Colonic mucosa (tissue), 4 donors: ENCODE results near the gene LMNA. TPM values are rescaled to one million over a fixed set of nuclear protein-coding genes. Genes with fewer than 3 reads are reported as not detected.

Experiments used
- DNase-seq: peaks from one replicate; pipeline ENCODE4 v3.0.0-alpha.2; 2020
- H3K27ac ChIP-seq: fragments of 200-600 bp; one replicate; pipeline ENCODE4 v1.8.0; 2021
- H3K27me3 ChIP-seq: fragments of 200-600 bp; one replicate; pipeline ENCODE4 v1.8.0; 2021
- H3K36me3 ChIP-seq: fragments of 200-600 bp; one replicate; pipeline ENCODE4 v1.8.0; 2021
- H3K4me1 ChIP-seq: fragments of 200-600 bp; one replicate; pipeline ENCODE4 v1.8.0; 2021; ENCODE audit warnings: mild to moderate bottlenecking
- H3K4me3 ChIP-seq: fragments of 200-600 bp; one replicate; pipeline ENCODE4 v1.8.0; 2021
- H3K9ac ChIP-seq, 2 donors: one replicate each; pipeline ENCODE4 v1.7.0; 2013; ENCODE audit warnings: control low read depth in 2 of 2, low read depth in 2 of 2, low read length in 2 of 2
- H3K9me3 ChIP-seq: fragments of 200-600 bp; one replicate; pipeline ENCODE4 v1.8.0; 2021
- CTCF ChIP-seq: fragments of 200-600 bp; IDR thresholded peaks from one replicate; pipeline ENCODE4 v1.8.0; 2022; ENCODE audit warnings: antibody characterized with exemption, mild to moderate bottlenecking
- intact Hi-C: fragments of 100-400 bp; cut with DNase I; formaldehyde crosslinking; loops from one replicate; pipeline ENCODE4 v1.14.1; 2022
- total RNA-seq, 2 donors: library from RNA; stranded (reverse); fragmentation: NEBNext Ultra II Directional in 1 of 2; extraction: Animal tissue kit (Norgen Biotek cat#: 25700) in 1 of 2; gene quantifications; one replicate each; pipeline ENCODE4 v1.2.1, GENCODE V29; 2021
- donor health status: healthy.
- donor health status: DM: no; HTN: no; CAD: no.
- donor health status: DM: no; HTN: no; CAD: no.

LMNA gene
- total RNA-seq, 2 donors from 2014 or later = 414 to 610 TPM

GRCh38 chr1:156079762-156080161 lies 34.7 kb upstream of the LMNA start:
- H3K4me3 ChIP-seq = no peak overlapping the region

GRCh38 chr1:156080241-156080862 lies 34.2 kb upstream of the LMNA start:
- no peak overlapping the region for H3K27ac ChIP-seq
- H3K9ac ChIP-seq = no peak overlapping the region
- H3K36me3 ChIP-seq = no peaks in the 10 kb centered on the region
- H3K4me3 ChIP-seq = no peak overlapping the region
- no peaks in the 10 kb centered on the region for H3K9me3 ChIP-seq
- no peak for DNase-seq
- no peaks in the 10 kb centered on the region for H3K27me3 ChIP-seq
- H3K4me1 ChIP-seq = no peaks in the 10 kb centered on the region
- intact Hi-C loops = no loop called here
- no peak for TF ChIP-seq CTCF

More at GRCh38 chr1:156079762-156080161, 34.7 kb upstream of the LMNA start:
- Histone ChIP-seq H3K4me1 (no peaks in the 10 kb centered on the region), H3K9me3 (no peaks in the 10 kb centered on the region), H3K27ac (no peak overlapping the region), H3K27me3 (no peaks in the 10 kb centered on the region), H3K9ac (no peak overlapping the region), H3K36me3 (no peaks in the 10 kb centered on the region)
- DNase-seq = no peak
- no peak for TF ChIP-seq CTCF
- intact Hi-C loops = no loop called here

- Histone ChIP-seq H3K27me3 (no peaks in the 10 kb centered on the region), H3K4me3 (no peak overlapping the region), H3K9ac (peak overlapping the region in 1 of 2 donors; percentile 60), H3K4me1 (no peaks in the 10 kb centered on the region), H3K27ac (no peak overlapping the region), H3K9me3 (no peaks in the 10 kb centered on the region), H3K36me3 (no peaks in the 10 kb centered on the region)
- intact Hi-C loops = no loop called here
- no peak for DNase-seq
- TF ChIP-seq CTCF = no peak
These were observed 33.7 kb upstream of the LMNA start for GRCh38 chr1:156080863-156081179.

- Histone ChIP-seq H3K36me3 (no peaks in the 10 kb centered on the region), H3K9ac (peak overlapping the region; percentile 14 to 60), H3K4me3 (peak overlapping the region; percentile 80), H3K27ac (no peak overlapping the region), H3K4me1 (no peaks in the 10 kb centered on the region), H3K9me3 (no peaks in the 10 kb centered on the region), H3K27me3 (no peaks in the 10 kb centered on the region)
- no peak for DNase-seq
- intact Hi-C loops = no loop called here
- no peak for TF ChIP-seq CTCF
These were observed 33.2 kb upstream of the LMNA start for GRCh38 chr1:156081180-156081916.

- Histone ChIP-seq H3K27me3 (no peaks in the 10 kb centered on the region), H3K9me3 (no peaks in the 10 kb centered on the region), H3K36me3 (no peaks in the 10 kb centered on the region), H3K9ac (peak overlapping the region; percentile 12 to 22), H3K27ac (no peak overlapping the region), H3K4me1 (no peaks in the 10 kb centered on the region), H3K4me3 (peak overlapping the region; percentile 80)
- intact Hi-C loops = no loop called here
- no peak for DNase-seq
- no peak for TF ChIP-seq CTCF
These were observed 32.6 kb upstream of the LMNA start for GRCh38 chr1:156081917-156082308.
